ENCODE data around the gene EED.

GRCh38 chr11:86251345-86251744, 6.8 kb downstream of the EED start:
- TF ChIP-seq EZH2 (IDR thresholded peaks at IDR 0.05; ENCODE audit: insufficient read depth, poor library complexity, severe bottlenecking) (no peak), EZH2phosphoT487 (IDR thresholded peaks at IDR 0.05; ENCODE audit: insufficient read depth, low read depth) (no peak)

Data from GM23248 (cell line).